IPS-20b (cell line): ENCODE results near the gene ENKUR.

Source experiments
- H3K27ac ChIP-seq: one replicate; pipeline ENCODE4 v1.5.1; 2013; ENCODE audit warnings: low read length
- H3K27me3 ChIP-seq: 2 replicates; pipeline ENCODE4 v1.6.1; 2013; ENCODE audit warnings: mild to moderate bottlenecking, low read length, inconsistent platforms; ENCODE audit not compliant: insufficient read depth
- H3K36me3 ChIP-seq: 2 replicates; pipeline ENCODE4 v1.6.1; 2013; ENCODE audit warnings: low read depth, mild to moderate bottlenecking, inconsistent platforms, low read length, moderate library complexity; ENCODE audit not compliant: insufficient read depth
- H3K4me1 ChIP-seq: 2 replicates; pipeline ENCODE4 v1.6.1; 2013; ENCODE audit warnings: mild to moderate bottlenecking, control low read depth, inconsistent platforms, low read length, moderate library complexity; ENCODE audit not compliant: insufficient read depth
- H3K4me3 ChIP-seq: 2 replicates; pipeline ENCODE4 v1.5.1; 2013; ENCODE audit warnings: mild to moderate bottlenecking, low read length, inconsistent platforms
- H3K9ac ChIP-seq: 2 replicates; pipeline ENCODE4 v1.6.1; 2013; ENCODE audit warnings: low read depth, mild to moderate bottlenecking, inconsistent platforms, low read length, moderate library complexity
- H3K9me3 ChIP-seq: 2 replicates; pipeline ENCODE4 v1.6.1; 2013; ENCODE audit warnings: mild to moderate bottlenecking, low read depth, low read length, inconsistent platforms; ENCODE audit not compliant: insufficient read depth

The ENKUR gene

GRCh38 chr10:24989867-24990266 is 26.1 kb downstream of the ENKUR start:
- Histone ChIP-seq H3K4me3 (no peak overlapping the region), H3K9ac (no peak overlapping the region), H3K9me3 (no peaks in the 10 kb centered on the region), H3K4me1 (no peaks in the 10 kb centered on the region), H3K36me3 (no peaks in the 10 kb centered on the region), H3K27ac (no peak overlapping the region), H3K27me3 (no peaks in the 10 kb centered on the region)

- Histone ChIP-seq H3K36me3 (no peaks in the 10 kb centered on the region), H3K27ac (no peak overlapping the region), H3K27me3 (no peaks in the 10 kb centered on the region), H3K9ac (no peak overlapping the region), H3K9me3 (no peaks in the 10 kb centered on the region), H3K4me1 (no peaks in the 10 kb centered on the region), H3K4me3 (no peak overlapping the region)
These were observed 26.9 kb downstream of the ENKUR start for GRCh38 chr10:24988831-24989640.

GRCh38 chr10:24984906-24985305 is 31.1 kb downstream of the ENKUR start:
- no peaks in the 10 kb centered on the region for H3K9me3 ChIP-seq
- no peaks in the 10 kb centered on the region for H3K27me3 ChIP-seq
- no peak overlapping the region for H3K9ac ChIP-seq
- no peaks in the 10 kb centered on the region for H3K36me3 ChIP-seq
- no peak overlapping the region for H3K27ac ChIP-seq
- no peak overlapping the region for H3K4me3 ChIP-seq
- H3K4me1 ChIP-seq = no peaks in the 10 kb centered on the region

- Histone ChIP-seq H3K9me3 (no peaks in the 10 kb centered on the region), H3K27me3 (no peaks in the 10 kb centered on the region), H3K4me1 (no peaks in the 10 kb centered on the region), H3K4me3 (no peak overlapping the region), H3K27ac (no peak overlapping the region), H3K36me3 (no peaks in the 10 kb centered on the region), H3K9ac (no peak overlapping the region)
These were observed 32.0 kb downstream of the ENKUR start for GRCh38 chr10:24983946-24984345.

GRCh38 chr10:24983130-24983529 is 32.8 kb downstream of the ENKUR start:
- no peaks in the 10 kb centered on the region for H3K9me3 ChIP-seq
- H3K27me3 ChIP-seq = no peaks in the 10 kb centered on the region
- H3K36me3 ChIP-seq = no peaks in the 10 kb centered on the region
- no peak overlapping the region for H3K4me3 ChIP-seq
- H3K9ac ChIP-seq = no peak overlapping the region
- H3K4me1 ChIP-seq = no peaks in the 10 kb centered on the region
- no peak overlapping the region for H3K27ac ChIP-seq

- Histone ChIP-seq H3K4me3 (no peak overlapping the region), H3K9me3 (no peaks in the 10 kb centered on the region), H3K27ac (no peak overlapping the region)
These were observed 33.4 kb downstream of the ENKUR start for GRCh38 chr10:24982319-24983112.

GRCh38 chr10:24981161-24981710 is 34.7 kb downstream of the ENKUR start:
- Histone ChIP-seq H3K4me3 (no peak overlapping the region), H3K9ac (no peak overlapping the region), H3K4me1 (no peaks in the 10 kb centered on the region), H3K27me3 (no peaks in the 10 kb centered on the region), H3K27ac (no peak overlapping the region), H3K9me3 (no peaks in the 10 kb centered on the region), H3K36me3 (no peaks in the 10 kb centered on the region)

More at GRCh38 chr10:24982319-24983112, 33.4 kb downstream of the ENKUR start:
- no peak overlapping the region for H3K9ac ChIP-seq
- H3K27me3 ChIP-seq = no peaks in the 10 kb centered on the region
- H3K36me3 ChIP-seq = no peaks in the 10 kb centered on the region
- H3K4me1 ChIP-seq = no peaks in the 10 kb centered on the region

- Histone ChIP-seq H3K4me1 (no peaks in the 10 kb centered on the region), H3K9ac (no peak overlapping the region), H3K27me3 (no peaks in the 10 kb centered on the region), H3K27ac (no peak overlapping the region), H3K36me3 (no peaks in the 10 kb centered on the region), H3K4me3 (no peak overlapping the region), H3K9me3 (no peaks in the 10 kb centered on the region)
These were observed 36.3 kb downstream of the ENKUR start for GRCh38 chr10:24979685-24980084.

GRCh38 chr10:24974976-24975375 is 41.0 kb downstream of the ENKUR start:
- Histone ChIP-seq H3K9ac (no peak overlapping the region), H3K9me3 (no peaks in the 10 kb centered on the region), H3K36me3 (no peaks in the 10 kb centered on the region), H3K4me1 (no peaks in the 10 kb centered on the region), H3K27me3 (no peaks in the 10 kb centered on the region), H3K27ac (no peak overlapping the region), H3K4me3 (no peak overlapping the region)

- H3K36me3 ChIP-seq = no peaks in the 10 kb centered on the region
- H3K27ac ChIP-seq = no peak overlapping the region
- no peaks in the 10 kb centered on the region for H3K27me3 ChIP-seq
- H3K4me1 ChIP-seq = no peaks in the 10 kb centered on the region
- H3K9me3 ChIP-seq = no peaks in the 10 kb centered on the region
- H3K9ac ChIP-seq = no peak overlapping the region
- no peak overlapping the region for H3K4me3 ChIP-seq
These were observed 42.8 kb downstream of the ENKUR start for GRCh38 chr10:24973163-24973562.

- H3K27ac ChIP-seq = no peak overlapping the region
These were observed 44.6 kb downstream of the ENKUR start for GRCh38 chr10:24971374-24971773.

More at GRCh38 chr10:24971374-24971773, 44.6 kb downstream of the ENKUR start:
- H3K4me1 ChIP-seq = no peaks in the 10 kb centered on the region
- H3K4me3 ChIP-seq = no peak overlapping the region
- no peaks in the 10 kb centered on the region for H3K36me3 ChIP-seq
- H3K9ac ChIP-seq = no peak overlapping the region
- no peaks in the 10 kb centered on the region for H3K9me3 ChIP-seq
- no peaks in the 10 kb centered on the region for H3K27me3 ChIP-seq
